MM.1S (cell line): ENCODE data around the gene PRIMPOL.

ENCODE experiments used
- CTCF ChIP-seq: fragments of 300-600 bp; sonication (generic); IDR thresholded peaks from 2 replicates; pipeline ENCODE4 v1.5.1; 2016; ENCODE audit warnings: antibody characterized with exemption, low read length, mixed read lengths
- EZH2 ChIP-seq: fragments of 300-600 bp; sonication (generic); optimal IDR thresholded peaks from 2 replicates; pipeline ENCODE3; 2017; ENCODE audit warnings: low read depth, mild to moderate bottlenecking, antibody characterized with exemption, low read length, mixed read lengths
- EZH2phosphoT487 ChIP-seq: fragments of 300-600 bp; sonication (generic); IDR thresholded peaks from 2 replicates; pipeline ENCODE4 v1.6.1; 2018; ENCODE audit warnings: antibody characterized with exemption, low read length

DNA sequence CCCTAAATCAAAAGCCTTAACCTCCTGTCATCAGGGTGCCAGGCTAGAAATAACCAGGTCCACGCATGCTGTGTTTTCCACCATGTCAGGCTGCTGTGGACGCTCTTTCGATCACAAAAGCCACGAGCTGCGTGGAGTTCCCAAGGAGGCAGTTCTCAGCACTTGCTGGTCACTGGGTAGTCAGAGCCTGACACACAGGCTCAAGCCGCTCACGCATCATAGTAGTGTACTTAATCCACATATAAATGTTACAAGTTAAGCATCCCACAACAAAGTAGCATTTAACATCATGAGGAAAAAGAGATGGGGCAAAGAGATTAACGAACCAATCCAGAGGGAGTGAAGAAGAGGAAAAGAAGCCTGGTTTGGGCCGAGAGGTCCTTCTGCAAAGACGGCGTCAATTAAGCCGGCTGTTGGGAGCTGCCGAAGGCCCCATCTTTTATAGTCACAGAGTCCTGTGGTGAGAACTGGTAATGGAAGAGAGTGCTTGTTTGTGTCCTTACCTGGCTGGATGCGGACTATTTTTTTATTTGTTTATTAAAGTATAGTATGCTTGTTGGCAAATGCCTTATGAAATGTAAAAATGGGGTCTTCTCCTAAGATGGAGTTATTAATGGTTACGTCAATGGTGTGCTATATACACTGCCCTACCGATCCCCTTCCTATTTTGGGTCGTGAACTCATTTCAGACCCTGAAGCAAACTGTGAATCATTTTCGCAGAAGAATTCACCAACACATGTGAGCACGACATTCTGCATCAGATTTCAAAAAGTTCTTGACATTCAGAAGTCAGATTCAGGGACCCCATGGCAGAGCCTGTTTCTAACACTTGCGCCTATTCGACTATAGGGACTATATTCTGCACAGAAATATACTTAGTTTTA is 675 bp downstream of the PRIMPOL start:
- no peak for TF ChIP-seq EZH2
- TF ChIP-seq CTCF: no peak
- TF ChIP-seq EZH2phosphoT487: no peak
